Hepatocyte (in vitro differentiated cells): Measurements from ENCODE around the gene C20orf141. TPM values are rescaled to one million over a fixed set of nuclear protein-coding genes. Genes with fewer than 3 reads are reported as not detected.

Experiments
- DNase-seq: peaks from one replicate; pipeline ENCODE4 v3.0.0-alpha.2; 2016; ENCODE audit warnings: low spot score
- H2AFZ ChIP-seq: fragments of 200-600 bp; sonication (generic); 2 replicates; pipeline ENCODE4 v1.6.0; 2016; ENCODE audit warnings: antibody characterized with exemption, mild to moderate bottlenecking
- H3K27ac ChIP-seq: fragments of 200-600 bp; sonication (generic); 2 replicates; pipeline ENCODE4 v1.5.1; 2016; ENCODE audit warnings: mild to moderate bottlenecking
- H3K27me3 ChIP-seq: fragments of 200-600 bp; sonication (generic); 2 replicates; pipeline ENCODE4 v1.6.1; 2016
- H3K36me3 ChIP-seq: fragments of 200-600 bp; sonication (generic); replicated peaks from 2 replicates; pipeline ENCODE4 v1.5.1; 2016; ENCODE audit warnings: low read depth; ENCODE audit not compliant: insufficient read depth
- H3K4me1 ChIP-seq: fragments of 200-600 bp; sonication (generic); 2 replicates; pipeline ENCODE4 v1.5.1; 2016; ENCODE audit warnings: mild to moderate bottlenecking, moderate library complexity; ENCODE audit not compliant: insufficient read depth
- H3K4me2 ChIP-seq: fragments of 200-600 bp; sonication (generic); 2 replicates; pipeline ENCODE4 v1.6.0; 2016
- H3K4me3 ChIP-seq: fragments of 200-600 bp; sonication (generic); 2 replicates; pipeline ENCODE4 v1.5.1; 2016; ENCODE audit warnings: mild to moderate bottlenecking
- H3K79me2 ChIP-seq: fragments of 200-600 bp; sonication (generic); 2 replicates; pipeline ENCODE4 v1.6.0; 2017; ENCODE audit warnings: mild to moderate bottlenecking
- H3K9me2 ChIP-seq: fragments of 200-600 bp; sonication (generic); replicated peaks from 2 replicates; pipeline ENCODE4 v1.6.0; 2017; ENCODE audit warnings: mild to moderate bottlenecking; ENCODE audit not compliant: insufficient read depth
- H3K9me3 ChIP-seq: fragments of 200-600 bp; sonication (generic); 2 replicates; pipeline ENCODE4 v1.5.1; 2016; ENCODE audit warnings: low read depth, mild to moderate bottlenecking
- H4K20me1 ChIP-seq: fragments of 200-600 bp; sonication (generic); 2 replicates; pipeline ENCODE4 v1.6.0; 2016; ENCODE audit warnings: mild to moderate bottlenecking; ENCODE audit not compliant: insufficient read depth, poor library complexity, severe bottlenecking
- CTCF ChIP-seq: fragments of 200-600 bp; sonication (generic); IDR thresholded peaks from 2 replicates; pipeline ENCODE4 v1.5.1; 2016; ENCODE audit warnings: antibody characterized with exemption, mild to moderate bottlenecking; ENCODE audit not compliant: poor library complexity
- EZH2 ChIP-seq: fragments of 200-600 bp; sonication (generic); IDR thresholded peaks from 2 replicates; pipeline ENCODE4 v1.6.1; 2016; ENCODE audit warnings: antibody characterized with exemption, mild to moderate bottlenecking, borderline replicate concordance
- EZH2phosphoT487 ChIP-seq: fragments of 200-600 bp; sonication (generic); IDR thresholded peaks from one replicate; pipeline ENCODE4 v1.6.1; 2018; ENCODE audit warnings: antibody characterized with exemption, mild to moderate bottlenecking, low read depth, moderate library complexity; ENCODE audit not compliant: unreplicated experiment, severe bottlenecking
- WGBS: methylation state at CpG from one replicate; pipeline ENCODE4 v1.1.6; 2016; ENCODE audit warnings: low lambda C conversion rate; ENCODE audit errors: missing lambda C conversion rate; 5-methylcytosine and 5-hydroxymethylcytosine counted together
- polyA plus RNA-seq: library from polyadenylated mRNA; unstranded; fragments of >200 nt; fragmentation: Nextera tagmentation; extraction: Ambion mirVana; gene quantifications from 2 replicates; pipeline ENCODE4 v1.2.1, GENCODE V29; 2016
- total RNA-seq: library from RNA; depleted of rRNA; stranded (reverse); fragments of >200 nt; gene quantifications from 2 replicates; pipeline ENCODE4 v1.2.3, GENCODE V29; 2014

C20orf141 gene
- total and polyA plus RNA-seq, 2 experiments from 2014 or later, result not detected

- H3K79me2 ChIP-seq, result peaks cover 20% of the 10 kb centered on the region
- no peak overlapping the region for H3K4me2 ChIP-seq
- no peak for DNase-seq
- H3K9me2 ChIP-seq, result no peaks in the 10 kb centered on the region
- H3K9me3 ChIP-seq, result no peaks in the 10 kb centered on the region
- 87% methylated on average over 5 of the region's 5 CpGs for WGBS
- TF ChIP-seq EZH2 (no peak), CTCF (no peak), EZH2phosphoT487 (no peak)
- H2AFZ ChIP-seq, result no peak overlapping the region
- no peaks in the 10 kb centered on the region for H3K36me3 ChIP-seq
- H3K27me3 ChIP-seq, result no peaks in the 10 kb centered on the region
- H3K4me3 ChIP-seq, result no peak overlapping the region
- no peaks in the 10 kb centered on the region for H4K20me1 ChIP-seq
- H3K27ac ChIP-seq, result no peak overlapping the region
- H3K4me1 ChIP-seq, result peaks cover under 1% of the 10 kb centered on the region
Measured at GRCh38 chr20:2846698-2847097, 31.9 kb downstream of the C20orf141 start.

- Histone ChIP-seq H4K20me1 (no peaks in the 10 kb centered on the region), H3K4me3 (no peak overlapping the region), H3K27me3 (no peaks in the 10 kb centered on the region), H3K4me2 (no peak overlapping the region), H3K9me3 (no peaks in the 10 kb centered on the region), H2AFZ (no peak overlapping the region), H3K9me2 (no peaks in the 10 kb centered on the region), H3K27ac (no peak overlapping the region), H3K4me1 (no peaks in the 10 kb centered on the region), H3K79me2 (peaks cover 9% of the 10 kb centered on the region), H3K36me3 (no peaks in the 10 kb centered on the region)
- 97% methylated on average over 4 of the region's 4 CpGs for WGBS
- DNase-seq, result no peak
- no peak for TF ChIP-seq CTCF
- no peak for TF ChIP-seq EZH2phosphoT487
Measured at GRCh38 chr20:2847802-2848201, 33.0 kb downstream of the C20orf141 start.

GRCh38 chr20:2849529-2849928 is 34.7 kb downstream of the C20orf141 start:
- H3K27ac ChIP-seq, result no peak overlapping the region
- H3K79me2 ChIP-seq, result no peaks in the 10 kb centered on the region
- no peak for TF ChIP-seq EZH2
- no peak for TF ChIP-seq CTCF
- no peak for TF ChIP-seq EZH2phosphoT487
- no peak overlapping the region for H3K4me3 ChIP-seq
- no peaks in the 10 kb centered on the region for H3K4me1 ChIP-seq
- no peak for DNase-seq
- H3K9me2 ChIP-seq, result no peaks in the 10 kb centered on the region
- no peaks in the 10 kb centered on the region for H3K9me3 ChIP-seq
- H4K20me1 ChIP-seq, result no peaks in the 10 kb centered on the region
- H3K27me3 ChIP-seq, result no peaks in the 10 kb centered on the region
- H3K4me2 ChIP-seq, result no peak overlapping the region
- H2AFZ ChIP-seq, result no peak overlapping the region
- WGBS, result 93% methylated on average over 4 of the region's 4 CpGs
- H3K36me3 ChIP-seq, result no peaks in the 10 kb centered on the region

GRCh38 chr20:2851086-2851485 is 36.3 kb downstream of the C20orf141 start:
- H3K27me3 ChIP-seq, result no peaks in the 10 kb centered on the region
- no peak for TF ChIP-seq EZH2phosphoT487
- TF ChIP-seq CTCF, result no peak
- TF ChIP-seq EZH2, result no peak
- no peaks in the 10 kb centered on the region for H4K20me1 ChIP-seq
- no peaks in the 10 kb centered on the region for H3K9me3 ChIP-seq
- no peak for DNase-seq
- no peak overlapping the region for H3K4me3 ChIP-seq
- H2AFZ ChIP-seq, result no peak overlapping the region
- H3K4me1 ChIP-seq, result no peaks in the 10 kb centered on the region
- H3K27ac ChIP-seq, result no peak overlapping the region
- WGBS, result 96% methylated on average over 10 of the region's 10 CpGs
- no peaks in the 10 kb centered on the region for H3K9me2 ChIP-seq
- H3K4me2 ChIP-seq, result no peak overlapping the region
- H3K79me2 ChIP-seq, result no peaks in the 10 kb centered on the region
- H3K36me3 ChIP-seq, result no peaks in the 10 kb centered on the region
